ENCODE measurements around the gene WWOX. TPM values are rescaled to one million over a fixed set of nuclear protein-coding genes. Genes with fewer than 3 reads are reported as not detected.

The WWOX gene
- total RNA-seq, 6 experiments from 2014 or later: 0.46 to 3.4 (median 1.3) TPM

GRCh38 chr16:79211586-79211985, 1112.1 kb downstream of the WWOX start:
- H3K4me3 Mint-ChIP-seq: no peak overlapping the region
- peaks cover 63% of the 10 kb centered on the region for H3K9me3 Mint-ChIP-seq
- H3K36me3 Mint-ChIP-seq (ENCODE audit: low read depth): no peaks in the 10 kb centered on the region
- no peaks in the 10 kb centered on the region for H3K4me1 Mint-ChIP-seq (ENCODE audit: low read depth)
- no peak for TF ChIP-seq CTCF (IDR thresholded peaks at IDR 0.05)
- no peaks in the 10 kb centered on the region; the same call in 1 of the 2 replicates for H3K27me3 Mint-ChIP-seq (ENCODE audit: insufficient read depth)
- no peak for DNase-seq
- H3K27ac Mint-ChIP-seq: no peak overlapping the region

DNA sequence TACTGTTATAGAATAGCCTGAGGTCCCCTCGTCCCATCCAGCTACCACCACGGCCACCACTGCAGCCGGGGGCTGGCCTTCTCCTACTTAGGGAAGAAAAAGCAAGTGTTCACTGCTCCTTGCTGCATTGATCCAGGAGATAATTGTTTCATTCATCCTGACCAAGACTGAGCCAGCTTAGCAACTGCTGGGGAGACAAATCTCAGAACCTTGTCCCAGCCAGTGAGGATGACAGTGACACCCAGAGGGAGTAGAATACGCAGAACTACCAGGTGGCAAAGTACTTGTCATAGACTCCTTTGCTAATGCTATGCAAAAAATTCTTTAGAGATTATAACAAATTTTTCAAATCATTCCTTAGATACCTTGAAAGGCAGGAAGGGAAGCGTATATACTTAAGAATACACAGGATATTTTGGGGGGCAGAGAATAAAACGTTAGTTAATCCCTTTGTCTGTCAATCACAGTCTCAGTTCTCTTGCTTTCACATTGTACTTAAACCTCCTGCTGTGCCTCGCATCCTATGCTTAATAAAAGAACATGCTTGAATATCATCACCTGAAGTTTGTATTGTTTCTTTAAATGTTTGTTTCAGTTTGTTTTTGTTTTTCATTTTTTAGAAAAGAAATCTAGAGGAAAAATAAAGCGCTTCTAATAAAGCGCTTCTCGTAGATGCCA, 1112.8 kb downstream of the WWOX start:
- Mint-ChIP-seq H3K27me3 (ENCODE audit: insufficient read depth) (no peaks in the 10 kb centered on the region; the same call in 1 of the 2 replicates), H3K9me3 (peaks cover 63% of the 10 kb centered on the region), H3K4me1 (ENCODE audit: low read depth) (no peaks in the 10 kb centered on the region), H3K27ac (no peak overlapping the region), H3K36me3 (ENCODE audit: low read depth) (no peaks in the 10 kb centered on the region), H3K4me3 (no peak overlapping the region)
- no peak for TF ChIP-seq CTCF (IDR thresholded peaks at IDR 0.05)
- no peak for DNase-seq

- TF ChIP-seq CTCF (IDR thresholded peaks at IDR 0.05): no peak
- Mint-ChIP-seq H3K27me3 (ENCODE audit: insufficient read depth) (no peaks in the 10 kb centered on the region; the same call in 1 of the 2 replicates), H3K36me3 (ENCODE audit: low read depth) (no peaks in the 10 kb centered on the region; the same call in 1 of the 2 replicates), H3K27ac (no peak overlapping the region), H3K9me3 (peaks cover 67% of the 10 kb centered on the region), H3K4me3 (no peak overlapping the region), H3K4me1 (ENCODE audit: low read depth) (no peaks in the 10 kb centered on the region)
- no peak for DNase-seq
Observed at GRCh38 chr16:79213214-79213613, 1113.8 kb downstream of the WWOX start.

DNA sequence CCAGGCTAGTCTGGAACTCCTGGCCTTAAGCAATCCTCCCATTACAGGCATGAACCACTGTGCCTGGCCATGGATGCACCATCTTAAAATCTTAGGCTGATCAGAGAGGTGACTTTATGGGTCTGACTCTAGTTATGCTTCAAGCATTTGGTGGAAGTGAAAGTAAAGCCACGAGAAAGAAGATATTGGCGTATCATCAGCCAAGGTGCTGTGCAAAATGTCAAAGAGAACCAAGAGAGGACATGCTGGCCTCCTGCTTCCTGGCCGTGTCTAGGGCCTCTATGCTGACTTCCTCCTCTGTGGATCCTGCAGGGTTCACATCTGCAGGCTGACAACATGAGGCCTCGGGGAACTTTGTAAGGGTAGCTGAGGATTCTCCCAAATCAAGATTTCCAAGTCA, 1115.8 kb downstream of the WWOX start:
- no peaks in the 10 kb centered on the region for H3K4me1 Mint-ChIP-seq (ENCODE audit: low read depth)

GRCh38 chr16:79217375-79218011, 1118.0 kb downstream of the WWOX start:
- Mint-ChIP-seq H3K27me3 (ENCODE audit: insufficient read depth) (no peaks in the 10 kb centered on the region), H3K9me3 (peaks cover 71% of the 10 kb centered on the region), H3K36me3 (ENCODE audit: low read depth) (no peaks in the 10 kb centered on the region; the same call in 1 of the 2 replicates), H3K27ac (no peak overlapping the region), H3K4me3 (no peak overlapping the region), H3K4me1 (ENCODE audit: low read depth) (no peaks in the 10 kb centered on the region)
- no peak for TF ChIP-seq CTCF (IDR thresholded peaks at IDR 0.05)
- DNase-seq: no peak

More for the DNA sequence above, 1115.8 kb downstream of the WWOX start:
- peaks cover 73% of the 10 kb centered on the region for H3K9me3 Mint-ChIP-seq
- TF ChIP-seq CTCF (IDR thresholded peaks at IDR 0.05): no peak
- no peaks in the 10 kb centered on the region; the same call in 1 of the 2 replicates for H3K27me3 Mint-ChIP-seq (ENCODE audit: insufficient read depth)
- no peak overlapping the region for H3K4me3 Mint-ChIP-seq
- H3K27ac Mint-ChIP-seq: no peak overlapping the region
- DNase-seq: no peak
- H3K36me3 Mint-ChIP-seq (ENCODE audit: low read depth): no peaks in the 10 kb centered on the region; the same call in 1 of the 2 replicates
